Astrocyte of the cerebellum (primary cell): ENCODE results near the gene TXNDC8.

Experiments used
- DNase-seq: peaks from one replicate; pipeline ENCODE4 v3.0.0-alpha.2; 2011; ENCODE audit warnings: low read depth
- H3K4me3 ChIP-seq: 2 replicates; pipeline ENCODE4 v1.5.1; 2011; ENCODE audit warnings: mild to moderate bottlenecking, low read depth, low read length, moderate library complexity
- in situ Hi-C: cut with HindIII; loops from 2 replicates; pipeline ENCODE4 v1.10.0; 2017; ENCODE audit warnings: low sequenced_read_pairs
- TF ChIP-seq, protein P1 (sequence below): IDR thresholded peaks from 2 replicates; pipeline ENCODE4 v1.5.1; 2012; ENCODE audit warnings: low read length, low read depth, moderate library complexity, mild to moderate bottlenecking; ENCODE audit errors: missing control alignments

TXNDC8 gene

GRCh38 chr9:110290001-110290400 lies 47.7 kb downstream of the TXNDC8 start:
- TF ChIP-seq, protein P1, sequence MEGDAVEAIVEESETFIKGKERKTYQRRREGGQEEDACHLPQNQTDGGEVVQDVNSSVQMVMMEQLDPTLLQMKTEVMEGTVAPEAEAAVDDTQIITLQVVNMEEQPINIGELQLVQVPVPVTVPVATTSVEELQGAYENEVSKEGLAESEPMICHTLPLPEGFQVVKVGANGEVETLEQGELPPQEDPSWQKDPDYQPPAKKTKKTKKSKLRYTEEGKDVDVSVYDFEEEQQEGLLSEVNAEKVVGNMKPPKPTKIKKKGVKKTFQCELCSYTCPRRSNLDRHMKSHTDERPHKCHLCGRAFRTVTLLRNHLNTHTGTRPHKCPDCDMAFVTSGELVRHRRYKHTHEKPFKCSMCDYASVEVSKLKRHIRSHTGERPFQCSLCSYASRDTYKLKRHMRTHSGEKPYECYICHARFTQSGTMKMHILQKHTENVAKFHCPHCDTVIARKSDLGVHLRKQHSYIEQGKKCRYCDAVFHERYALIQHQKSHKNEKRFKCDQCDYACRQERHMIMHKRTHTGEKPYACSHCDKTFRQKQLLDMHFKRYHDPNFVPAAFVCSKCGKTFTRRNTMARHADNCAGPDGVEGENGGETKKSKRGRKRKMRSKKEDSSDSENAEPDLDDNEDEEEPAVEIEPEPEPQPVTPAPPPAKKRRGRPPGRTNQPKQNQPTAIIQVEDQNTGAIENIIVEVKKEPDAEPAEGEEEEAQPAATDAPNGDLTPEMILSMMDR = no peak
- in situ Hi-C loops = no loop called here
- no peak overlapping the region for H3K4me3 ChIP-seq
- no peak for DNase-seq

- TF ChIP-seq, protein P1 = no peak
- no peak for DNase-seq
- in situ Hi-C loops = no loop called here
- no peak overlapping the region for H3K4me3 ChIP-seq
Measured at GRCh38 chr9:110288503-110288902, 49.2 kb downstream of the TXNDC8 start.

DNA sequence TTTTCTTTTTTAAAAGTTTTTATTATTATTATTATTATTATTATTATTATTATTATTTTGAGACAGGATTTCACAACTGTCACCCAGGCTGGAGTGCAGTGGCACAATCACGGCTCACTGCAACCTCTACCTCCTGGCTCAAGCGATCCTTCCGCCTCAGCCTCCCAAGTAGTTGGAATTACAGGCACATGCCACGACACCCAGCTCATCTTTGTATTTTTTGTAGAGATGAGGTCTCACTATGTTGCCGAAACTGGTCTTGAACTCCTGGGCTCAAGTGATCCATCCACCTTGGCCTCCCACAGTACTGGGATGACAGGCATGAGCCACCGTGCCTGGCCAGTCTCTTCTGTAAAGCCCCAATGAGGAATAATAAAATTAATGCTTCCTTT lies 50.4 kb downstream of the TXNDC8 start:
- TF ChIP-seq, protein P1 = no peak
- no peak for DNase-seq
- no peak overlapping the region for H3K4me3 ChIP-seq
- in situ Hi-C loops = no loop called here

- TF ChIP-seq, protein P1 = no peak
- no peak for DNase-seq
- in situ Hi-C loops = no loop called here
- no peak overlapping the region for H3K4me3 ChIP-seq
Measured at GRCh38 chr9:110284211-110284844, 53.3 kb downstream of the TXNDC8 start.

DNA sequence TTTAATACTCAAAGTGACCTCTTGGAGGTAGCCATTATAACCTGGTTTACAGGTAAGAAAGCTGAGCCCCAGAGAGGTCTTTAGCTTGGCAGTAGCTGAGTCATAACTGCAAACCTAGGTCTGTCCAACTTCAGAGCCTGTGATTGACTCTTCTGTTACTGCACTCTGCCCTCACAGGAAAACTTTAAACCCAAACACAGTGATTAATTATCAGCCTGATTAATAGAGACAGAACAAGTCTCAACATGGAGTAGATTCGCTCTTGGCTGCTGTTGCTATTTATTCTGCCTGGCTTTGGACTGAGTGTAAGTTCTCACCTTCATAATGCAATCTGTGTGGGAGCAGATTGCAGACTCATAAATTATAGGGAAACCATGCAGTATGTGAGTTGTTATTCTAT lies 53.9 kb downstream of the TXNDC8 start:
- H3K4me3 ChIP-seq = no peak overlapping the region
- TF ChIP-seq, protein P1 = no peak
- DNase-seq = no peak
- in situ Hi-C loops = no loop called here

DNA sequence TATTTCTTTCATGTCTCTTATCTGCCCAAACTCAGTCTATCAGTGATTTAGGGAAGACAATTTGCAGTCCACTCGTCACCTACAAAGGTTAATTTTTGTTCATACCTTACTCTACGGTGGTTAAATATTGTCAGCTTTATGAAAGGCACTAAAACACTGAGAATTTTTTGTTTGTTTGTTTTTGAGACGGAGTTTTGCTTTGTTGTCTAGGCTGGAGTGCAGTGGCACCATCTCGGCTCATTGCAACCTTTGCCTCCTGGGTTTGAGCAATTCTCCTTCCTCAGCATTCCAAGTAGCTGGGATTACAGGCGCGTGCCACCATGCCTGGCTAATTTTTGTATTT lies 55.0 kb downstream of the TXNDC8 start:
- TF ChIP-seq, protein P1 = no peak
- DNase-seq = no peak
- H3K4me3 ChIP-seq = no peak overlapping the region
- in situ Hi-C loops = no loop called here
